GM18520 (cell line): ENCODE measurements around the gene EMILIN2.
"Not testable (repeated sequence)": the region's sequence is repeated elsewhere in the genome, so short reads cannot be mapped to it uniquely, and the experiment has no call there.

ENCODE experiments used
- ATAC-seq: cut with Tn5 transposase; IDR thresholded peaks from one replicate; pipeline ENCODE4 v1.9.1; 2021; ENCODE audit not compliant: unreplicated experiment

The EMILIN2 gene

DNA sequence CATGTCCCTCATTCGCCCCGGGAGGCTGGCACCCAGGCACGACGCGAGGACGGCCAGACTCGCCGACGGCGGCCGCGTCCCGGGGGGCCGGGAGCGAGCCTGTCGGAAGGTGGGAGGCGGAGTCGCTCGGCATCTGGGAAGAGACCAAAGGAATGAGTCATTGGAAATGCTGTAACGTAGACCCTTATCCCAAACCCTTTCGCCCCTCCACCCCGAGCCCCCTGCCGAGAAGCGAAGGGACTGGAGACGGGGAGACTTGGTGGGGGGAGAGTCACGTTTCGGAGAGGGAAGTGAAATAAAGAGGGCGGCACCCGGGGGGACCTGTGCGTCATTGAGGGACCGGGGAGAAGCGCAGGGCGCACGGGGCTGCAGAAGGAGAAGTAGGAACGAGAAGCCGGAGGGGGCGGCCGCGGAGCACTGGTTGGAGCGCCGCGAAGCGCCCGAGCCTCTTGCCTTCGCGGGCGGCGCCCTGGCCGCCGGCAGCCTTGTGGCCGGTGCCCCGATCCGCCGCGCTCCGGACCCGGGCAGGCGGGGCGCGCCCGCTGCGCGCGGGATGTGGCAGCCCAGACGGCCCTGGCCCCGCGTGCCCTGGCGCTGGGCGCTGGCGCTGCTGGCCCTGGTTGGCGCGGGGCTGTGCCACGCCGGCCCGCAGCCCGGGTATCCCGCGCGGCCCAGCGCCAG lies at the start of gene EMILIN2:
EMILIN2 (plus strand) TSS at position 371 of the 681 bp plus-strand sequence; CDS start at position 554, 183 bp downstream.
- no peak for ATAC-seq

DNA sequence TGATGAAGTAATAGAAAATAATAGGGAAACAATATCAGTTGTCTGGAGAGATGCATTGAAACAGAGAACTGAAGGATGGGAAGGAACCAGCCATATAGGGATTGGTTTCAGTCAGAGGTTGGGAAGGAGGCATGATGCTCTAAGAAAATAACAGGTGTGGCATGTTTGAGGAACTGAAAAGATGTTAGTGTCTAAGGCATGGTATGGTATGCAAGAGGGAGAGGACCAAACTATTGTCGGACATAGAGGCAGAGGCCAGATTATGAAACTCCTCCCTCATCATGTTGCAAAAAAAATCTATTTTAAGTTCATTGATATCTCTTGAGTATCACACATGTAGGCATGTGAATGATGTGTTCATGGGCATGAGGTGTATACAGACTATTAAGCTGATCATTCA lies 48.9 kb upstream of the EMILIN2 start:
- ATAC-seq: no peak

DNA sequence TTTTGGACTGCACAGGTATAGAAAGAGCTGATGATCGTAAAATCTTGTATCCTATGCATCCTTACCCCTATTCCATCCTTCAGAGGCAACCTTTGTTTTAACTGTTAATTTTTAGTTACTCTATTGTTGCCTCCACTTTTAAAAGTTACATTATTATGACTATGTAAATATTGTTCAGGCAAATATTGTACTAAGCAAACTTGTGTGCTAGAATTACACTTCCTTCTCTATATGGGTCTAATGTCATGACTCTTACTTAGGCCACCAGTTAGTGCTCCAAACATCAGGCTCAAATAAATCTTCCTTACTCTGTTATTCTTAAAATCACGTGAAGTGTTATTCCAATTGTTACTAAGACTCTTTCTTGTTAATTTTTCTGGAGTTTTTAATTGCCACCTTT lies 47.4 kb upstream of the EMILIN2 start:
- ATAC-seq: no peak

DNA sequence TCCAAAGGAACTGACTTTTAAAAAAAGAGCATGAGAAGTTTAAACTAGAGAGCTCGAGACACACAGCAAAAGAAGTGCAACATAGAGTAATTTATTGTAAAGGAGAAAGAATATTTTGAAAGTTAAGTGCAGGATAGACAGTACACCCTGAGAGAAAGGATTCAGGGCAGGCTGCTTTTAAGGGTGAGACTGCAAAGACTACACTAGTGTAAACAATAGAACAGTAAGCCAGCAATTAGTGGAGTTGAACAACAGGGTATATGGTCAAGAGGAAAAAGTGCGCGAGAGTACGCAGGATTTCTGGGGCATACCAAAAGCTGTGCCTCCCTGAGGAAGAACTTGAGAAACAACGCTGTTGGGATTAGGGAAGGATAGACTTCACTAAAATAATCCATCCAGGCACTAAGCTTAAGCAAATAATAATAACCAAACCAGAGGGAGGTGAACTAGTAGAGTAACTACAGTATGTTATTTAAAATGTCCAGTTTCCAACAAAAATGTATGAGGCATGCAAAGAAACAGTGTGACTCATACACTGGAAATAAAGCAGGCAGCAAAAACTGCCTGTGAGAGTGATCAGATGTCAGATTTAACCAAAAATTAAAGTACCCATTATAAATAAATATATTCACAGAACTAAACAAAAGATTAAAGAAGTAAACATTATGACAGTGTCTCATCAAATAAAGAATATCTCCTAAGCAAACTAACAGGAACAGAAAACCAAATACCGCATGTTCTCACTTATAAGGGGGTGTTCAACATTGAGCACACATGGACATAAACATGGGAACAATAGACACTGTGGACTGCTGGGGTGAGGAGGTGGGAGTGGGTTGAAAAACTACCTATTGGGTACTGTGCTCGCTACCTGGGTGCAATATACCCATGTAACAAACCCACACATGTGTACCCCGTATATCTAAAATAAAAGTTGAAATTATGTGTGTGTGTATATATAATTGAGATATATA lies 40.5 kb upstream of the EMILIN2 start:
- no peak for ATAC-seq

DNA sequence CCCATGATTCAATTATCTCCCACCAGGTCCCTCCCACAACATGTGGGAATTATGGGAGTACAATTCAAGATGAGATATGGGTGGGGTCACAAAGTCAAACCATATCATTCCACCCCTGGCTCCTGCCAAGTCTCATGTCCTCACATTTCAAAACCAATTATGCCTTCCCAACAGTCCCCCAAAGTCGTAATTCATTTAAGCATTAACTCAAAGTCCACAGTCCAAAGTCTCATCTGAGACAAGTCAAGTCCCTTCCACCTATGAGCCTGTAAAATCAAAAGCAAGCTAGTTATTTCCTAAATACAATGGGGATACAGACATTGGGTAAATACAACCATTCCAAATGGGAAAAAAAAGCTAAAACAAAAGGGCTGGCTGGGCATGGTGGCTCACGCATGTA lies 38.2 kb upstream of the EMILIN2 start:
- not testable (repeated sequence) for ATAC-seq

DNA sequence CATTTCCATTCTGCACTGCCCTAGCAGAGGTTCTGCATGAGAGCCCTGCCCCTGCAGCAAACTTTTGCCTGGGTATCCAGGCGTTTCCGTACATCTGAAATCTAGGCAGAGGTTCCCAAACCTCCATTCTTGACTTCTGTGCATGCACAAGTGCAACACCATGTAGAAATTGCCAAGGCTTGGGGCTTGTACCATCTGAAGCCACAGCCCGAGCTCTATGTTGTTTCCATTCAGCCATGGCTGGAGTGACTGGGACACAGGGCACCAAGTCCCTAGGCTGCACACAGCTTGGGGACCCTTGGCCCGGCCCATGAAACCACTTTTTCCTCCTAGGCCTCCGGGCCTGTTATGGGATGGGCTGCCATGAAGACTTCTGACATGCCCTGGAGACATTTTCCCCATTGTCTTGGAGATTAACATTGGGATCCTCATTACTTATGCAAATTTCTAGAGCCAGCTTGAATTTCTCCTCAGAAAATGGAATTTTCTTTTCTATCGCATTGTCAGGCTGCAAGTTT lies 37.1 kb upstream of the EMILIN2 start:
- not testable (repeated sequence) for ATAC-seq

DNA sequence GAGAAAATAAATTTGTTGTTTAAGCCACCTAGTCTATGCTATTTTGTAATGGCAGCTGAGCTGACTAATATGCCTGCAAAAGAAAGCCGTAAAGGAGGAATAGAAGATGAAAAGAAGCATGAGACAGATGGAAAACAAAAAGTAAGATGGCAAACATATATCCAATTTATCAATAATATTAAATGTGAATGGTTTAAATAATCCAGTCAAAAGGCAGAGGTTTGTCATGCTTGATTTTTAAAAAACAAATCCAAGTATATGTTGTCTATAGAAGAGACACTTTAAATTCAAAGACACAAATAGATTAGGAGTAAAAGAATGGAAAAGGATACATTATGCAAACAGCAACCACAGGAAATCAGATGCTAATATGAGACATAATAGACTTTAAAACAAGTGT lies 35.4 kb upstream of the EMILIN2 start:
- ATAC-seq: no peak

DNA sequence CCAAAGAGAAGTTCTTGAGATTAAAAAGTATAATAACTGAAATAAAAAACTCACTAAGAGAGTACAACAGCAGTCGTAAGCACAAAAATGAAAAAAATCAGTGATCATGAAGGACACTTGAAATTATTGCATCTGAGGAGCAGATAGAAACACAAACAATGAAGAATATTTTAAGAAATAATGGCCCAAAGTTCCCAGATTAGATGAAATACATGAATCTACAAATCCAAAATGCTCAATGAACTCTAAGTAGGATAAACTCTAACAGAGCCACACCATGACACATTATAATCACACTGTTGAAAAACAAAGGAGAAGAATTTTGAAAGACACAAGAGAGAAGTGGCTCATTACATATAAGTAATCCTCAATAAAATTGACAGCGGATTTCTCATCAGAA lies 31.9 kb upstream of the EMILIN2 start:
- ATAC-seq: no peak

DNA sequence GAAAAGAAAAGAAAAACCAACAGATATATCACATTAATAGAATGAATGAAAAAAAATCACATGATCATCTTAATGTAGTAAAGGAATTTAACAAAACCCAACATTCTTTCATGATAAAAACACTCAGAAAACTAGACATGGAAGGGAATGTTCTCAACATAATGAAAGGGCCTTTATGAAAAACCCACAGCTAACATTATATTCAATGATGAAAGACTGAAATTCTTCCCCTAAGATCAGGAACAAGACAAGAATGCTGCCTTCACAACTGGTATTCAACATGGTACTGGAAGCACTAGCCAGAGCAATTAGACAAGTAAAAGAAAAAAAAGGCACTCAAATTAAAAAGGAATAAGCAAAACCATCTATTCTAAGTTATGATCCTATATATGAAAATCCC lies 28.5 kb upstream of the EMILIN2 start:
- ATAC-seq: no peak

DNA sequence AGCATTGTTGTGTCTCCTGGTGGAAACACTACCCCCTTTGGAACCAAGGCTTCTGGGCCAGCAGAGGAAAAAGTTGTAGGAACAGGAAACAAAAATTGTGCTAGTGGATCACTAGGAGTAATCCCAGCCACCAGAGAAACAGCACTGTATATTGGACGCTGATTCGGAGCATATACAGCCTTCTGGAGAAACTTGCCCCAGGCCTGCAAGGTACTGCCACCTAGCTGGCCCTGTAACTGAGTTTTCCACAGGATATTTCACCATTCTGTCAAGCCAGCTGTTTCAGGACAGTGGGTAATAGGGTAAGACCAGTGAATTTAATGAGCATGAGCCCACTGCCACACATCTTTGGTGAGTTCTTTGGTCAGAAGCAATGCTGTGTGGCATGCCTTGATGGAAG lies 25.1 kb upstream of the EMILIN2 start:
- ATAC-seq: no peak

DNA sequence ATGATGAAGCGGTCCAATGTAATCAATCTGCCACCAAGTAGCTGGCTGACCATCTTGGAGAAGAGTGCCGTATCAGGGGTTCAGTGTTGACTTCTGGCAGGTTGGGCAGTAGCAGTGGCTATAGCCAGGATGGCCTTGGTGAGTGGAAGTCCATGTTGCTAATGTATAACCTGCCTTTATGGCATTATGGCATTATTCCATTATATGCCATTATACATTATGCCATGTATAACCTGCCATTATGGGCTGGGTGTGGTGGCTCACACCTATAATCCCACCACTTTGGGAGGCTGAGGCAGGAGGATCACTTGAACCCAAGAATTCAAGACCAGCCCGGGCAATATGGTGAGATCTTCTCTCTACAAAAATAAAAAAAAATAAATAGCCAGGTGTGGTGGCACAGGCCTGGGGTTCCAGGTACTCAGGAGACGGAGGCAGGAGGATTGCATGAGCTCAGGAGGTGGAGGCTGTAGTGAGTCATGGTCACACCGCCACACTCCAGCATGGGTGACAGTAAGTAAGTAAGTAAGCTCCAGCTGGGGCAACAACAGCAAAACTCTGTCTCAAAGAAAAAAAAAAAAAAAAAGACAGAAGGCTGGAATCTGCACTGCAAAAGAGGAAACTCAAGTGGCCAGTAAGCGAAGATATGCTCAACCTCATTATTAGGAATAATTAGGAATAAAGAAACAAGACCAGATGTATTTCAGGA lies 24.4 kb upstream of the EMILIN2 start:
- ATAC-seq: no peak

DNA sequence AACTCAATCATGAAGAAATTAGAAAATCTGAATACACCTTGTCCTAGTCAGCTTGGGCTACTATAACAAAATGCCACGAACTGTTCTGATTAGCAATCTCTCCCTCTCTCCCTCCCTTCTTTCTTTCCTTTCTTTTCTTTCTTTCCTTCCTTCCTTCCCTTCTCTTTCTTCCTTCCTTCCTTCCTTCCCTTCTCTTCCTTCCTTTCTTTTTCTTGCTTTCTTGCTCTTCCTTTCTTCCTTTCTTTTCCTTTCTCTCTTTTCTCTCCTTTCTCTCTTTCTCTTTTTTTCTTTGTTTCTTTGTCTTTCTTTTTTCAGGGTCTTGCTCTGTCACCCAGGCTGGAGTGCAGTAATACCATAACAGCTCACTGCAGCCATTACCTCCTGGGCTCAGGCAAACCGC lies 23.6 kb upstream of the EMILIN2 start:
- no peak for ATAC-seq

DNA sequence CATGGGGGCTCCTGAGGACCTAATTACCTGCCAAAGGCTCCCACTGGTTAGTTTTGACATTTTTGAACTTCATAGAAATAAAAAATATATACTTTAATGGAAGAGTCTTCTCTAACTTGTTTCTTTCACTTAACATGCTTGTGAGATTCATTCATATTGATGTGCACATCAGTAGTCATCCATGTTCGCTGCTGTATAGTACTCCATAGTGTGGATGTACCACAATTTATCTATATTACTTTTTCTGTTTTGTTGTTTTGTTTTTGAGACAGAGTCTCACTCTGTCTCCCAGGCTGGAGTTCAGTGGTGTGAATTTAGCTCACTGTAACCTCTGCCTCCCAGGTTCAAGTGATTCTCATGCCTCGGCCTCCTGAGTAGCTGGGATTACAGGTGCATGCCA lies 22.8 kb upstream of the EMILIN2 start:
- no peak for ATAC-seq

DNA sequence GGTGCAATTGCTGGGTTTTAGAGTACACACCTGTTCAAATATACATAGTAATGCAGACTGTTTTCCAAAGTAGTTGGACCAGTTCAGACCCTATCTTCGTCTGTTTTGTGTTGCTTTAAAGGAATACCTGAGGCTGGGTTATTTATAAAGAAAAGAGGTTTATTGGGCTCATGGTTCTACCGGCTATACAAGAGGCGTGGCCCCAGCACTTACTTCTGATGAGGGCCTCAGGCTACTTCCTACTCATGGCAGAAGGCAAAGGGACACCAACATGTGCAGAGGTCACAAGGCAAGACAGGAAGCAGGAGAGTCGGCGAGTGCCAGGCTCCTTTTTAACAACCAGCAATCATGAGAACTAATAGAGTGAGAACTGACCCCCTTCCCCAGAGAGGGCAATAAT lies 21.9 kb upstream of the EMILIN2 start:
- no peak for ATAC-seq

DNA sequence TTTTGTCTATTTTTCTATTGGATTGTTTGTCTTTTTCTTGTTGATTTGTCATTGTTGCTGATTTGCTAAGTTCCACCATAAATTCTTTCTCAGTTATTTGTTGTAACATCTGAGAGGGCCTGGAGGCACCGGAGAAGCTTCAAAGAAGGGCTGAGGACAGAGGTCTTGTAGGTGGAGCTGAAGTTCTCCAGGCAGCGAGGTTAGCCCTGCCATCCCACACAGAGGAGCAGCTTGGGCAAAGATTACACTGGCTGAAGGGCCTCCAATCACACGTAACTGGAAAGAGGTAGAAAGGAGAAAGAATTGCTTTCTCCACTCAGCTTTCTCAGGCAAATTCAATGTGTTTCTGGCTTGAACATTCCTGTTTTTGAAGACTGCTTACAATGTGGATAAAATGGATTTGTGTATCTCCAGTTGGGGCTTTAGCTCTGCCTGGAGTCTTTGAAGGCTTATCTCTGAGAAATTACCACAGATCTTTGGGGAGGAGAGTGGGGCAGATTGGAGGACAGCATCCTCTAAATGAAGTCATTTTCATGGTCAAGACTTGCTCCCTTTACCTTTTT lies 21.1 kb upstream of the EMILIN2 start:
- no peak for ATAC-seq

DNA sequence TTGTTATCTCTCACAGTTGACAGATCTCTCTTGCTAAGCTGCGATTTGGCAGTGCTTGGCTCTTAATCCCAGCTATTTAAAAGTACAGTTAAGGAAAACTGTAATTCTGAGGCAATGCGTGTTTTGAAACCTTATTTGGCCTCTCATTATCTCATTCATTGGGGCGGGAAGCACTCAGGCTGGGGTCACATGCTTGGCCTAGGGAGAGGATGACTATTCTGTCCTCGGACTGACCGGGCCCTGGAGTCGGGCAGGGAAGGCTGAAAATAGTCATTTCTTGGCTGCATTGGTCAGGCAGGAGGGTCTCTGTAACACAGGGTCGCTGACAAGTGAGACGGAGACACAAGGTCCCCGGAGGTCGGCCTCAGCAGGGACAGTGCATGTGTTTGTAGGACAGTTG lies 20.2 kb upstream of the EMILIN2 start:
- ATAC-seq: no peak

DNA sequence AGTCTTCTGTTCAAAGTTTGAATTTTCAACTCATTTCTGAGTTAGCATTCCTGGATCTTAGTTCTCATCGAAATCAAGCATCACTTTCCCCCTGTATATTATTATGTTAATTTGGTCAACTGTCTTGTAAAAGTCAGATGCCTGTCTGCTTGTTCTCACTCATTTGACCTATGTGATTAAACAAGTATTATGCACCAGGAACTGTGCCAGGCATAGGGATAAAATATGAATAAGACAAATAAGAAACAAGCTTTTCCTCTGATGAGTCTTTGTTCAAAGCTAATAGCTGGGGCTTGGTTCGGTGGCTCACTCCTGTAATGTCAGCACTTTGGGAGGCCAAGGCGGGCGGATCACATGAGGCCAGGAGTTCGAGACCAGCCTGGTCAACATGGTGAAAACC lies 19.7 kb upstream of the EMILIN2 start:
- no peak for ATAC-seq

DNA sequence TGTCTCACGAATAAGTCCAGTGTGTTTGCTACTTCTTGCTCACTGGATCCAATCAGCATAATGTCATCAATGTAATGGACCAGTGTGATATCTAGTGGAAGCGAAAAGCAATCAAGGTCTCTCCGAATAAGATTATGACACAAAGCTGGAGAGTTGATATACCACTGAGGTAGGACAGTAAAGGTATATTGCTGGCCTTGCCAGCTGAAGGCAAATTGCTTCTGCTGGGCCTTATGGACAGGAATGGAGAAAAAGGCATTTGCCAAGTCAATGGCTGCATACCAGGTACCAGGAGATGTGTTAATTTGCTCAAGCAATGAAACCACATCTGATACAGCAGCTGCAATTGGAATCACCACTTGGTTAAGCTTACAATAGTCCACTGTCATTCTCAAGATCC lies 10.7 kb upstream of the EMILIN2 start:
- not testable (repeated sequence) for ATAC-seq

DNA sequence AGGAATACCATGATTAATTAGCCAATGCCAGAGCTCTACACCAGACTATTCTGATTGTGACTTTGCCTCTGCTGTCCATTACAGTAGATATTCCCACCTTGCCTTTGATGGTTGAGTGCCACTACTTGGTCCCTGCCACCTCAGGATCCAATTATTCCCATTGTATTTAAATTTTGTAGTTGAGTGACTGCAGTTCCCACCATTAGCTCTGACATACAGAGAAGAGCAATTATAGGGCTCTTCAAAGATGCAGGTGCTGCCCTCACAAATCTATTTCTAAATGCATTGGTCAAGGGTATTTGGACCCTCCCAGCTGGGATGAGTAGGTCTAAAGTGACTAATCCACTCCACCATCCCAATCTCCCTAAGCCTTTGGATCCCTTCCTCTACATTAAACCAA lies 9.5 kb upstream of the EMILIN2 start:
- not testable (repeated sequence) for ATAC-seq

DNA sequence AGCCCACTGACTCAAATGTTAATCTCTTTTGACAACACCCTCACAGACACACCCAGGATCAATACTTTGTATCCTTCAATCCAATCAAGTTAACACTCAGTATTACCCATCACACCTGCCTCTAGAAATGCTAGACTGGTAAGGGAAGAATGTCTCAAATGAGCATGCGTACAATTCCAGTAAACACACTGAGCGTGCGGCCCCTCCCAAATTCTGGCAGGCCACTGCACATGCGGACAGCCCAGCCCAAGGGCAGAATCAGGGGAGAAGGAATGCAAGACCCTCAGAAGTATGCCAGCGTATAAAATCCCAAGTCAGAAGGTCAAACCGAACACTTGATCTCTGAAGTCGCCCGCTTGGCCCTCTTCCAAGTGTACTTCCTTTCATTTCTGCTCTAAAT lies 7.6 kb upstream of the EMILIN2 start:
- no peak for ATAC-seq

DNA sequence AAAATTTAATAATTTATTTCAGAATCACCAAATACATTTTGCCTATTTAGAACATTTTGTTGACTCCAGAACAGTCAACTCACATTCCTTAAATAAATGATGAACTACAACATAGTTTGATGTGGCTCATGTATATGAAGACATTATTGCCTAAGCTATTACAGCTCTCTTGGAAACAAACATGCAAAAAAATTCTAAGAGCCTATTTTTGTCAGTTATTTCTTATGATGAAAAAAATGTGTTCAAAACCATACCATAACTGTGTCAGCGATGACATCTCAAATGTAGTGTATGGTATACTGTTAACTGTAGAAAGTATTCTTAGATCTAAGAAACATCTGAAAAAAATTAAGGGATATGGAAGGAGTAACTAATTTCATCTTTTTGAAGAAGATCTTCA lies 6.3 kb upstream of the EMILIN2 start:
- no peak for ATAC-seq
